GM18507 (cell line): ENCODE measurements around the gene LEKR1.
A peak's percentile ranks its signal among the peaks of the same experiment; 100 is the strongest.
"Not testable (repeated sequence)": the region's sequence is repeated elsewhere in the genome, so short reads cannot be mapped to it uniquely, and the experiment has no call there.

ENCODE experiments used
- DNase-seq: peaks from one replicate; pipeline ENCODE4 v3.0.0; 2011; ENCODE audit warnings: low read depth; ENCODE audit not compliant: insufficient read length; ENCODE audit errors: extremely low spot score
- FAIRE-seq: peaks from 2 replicates; lab custom pipeline; 2011; peaks lifted over from hg19 to GRCh38; lab: Jason Lieb, UNC

Gene LEKR1

GRCh38 chr3:156831006-156831405 is 4.9 kb downstream of the LEKR1 start:
- FAIRE-seq (no peak), DNase-seq (no peak)

GRCh38 chr3:156834435-156834834 is 8.3 kb downstream of the LEKR1 start:
- DNase-seq (no peak), FAIRE-seq (no peak)

GRCh38 chr3:156834962-156835535 is 8.9 kb downstream of the LEKR1 start:
- FAIRE-seq: peak; percentile 31

GRCh38 chr3:156836701-156837100 is 10.5 kb downstream of the LEKR1 start:
- FAIRE-seq: no peak

More at GRCh38 chr3:156834962-156835535, 8.9 kb downstream of the LEKR1 start:
- no peak for DNase-seq

GRCh38 chr3:156837115-156837514 is 11.0 kb downstream of the LEKR1 start:
- no peak for DNase-seq
- no peak for FAIRE-seq

More at GRCh38 chr3:156836701-156837100, 10.5 kb downstream of the LEKR1 start:
- DNase-seq: no peak

GRCh38 chr3:156838035-156838434 is 11.9 kb downstream of the LEKR1 start:
- no peak for FAIRE-seq

GRCh38 chr3:156840826-156841689 is 14.9 kb downstream of the LEKR1 start:
- no peak for DNase-seq
- no peak for FAIRE-seq

More at GRCh38 chr3:156838035-156838434, 11.9 kb downstream of the LEKR1 start:
- no peak for DNase-seq

- DNase-seq: no peak
- no peak for FAIRE-seq
Observed at GRCh38 chr3:156843071-156843808, 17.1 kb downstream of the LEKR1 start.

- FAIRE-seq (no peak), DNase-seq (no peak)
Observed at GRCh38 chr3:156847752-156848448, 21.7 kb downstream of the LEKR1 start.

GRCh38 chr3:156859578-156859977 is 33.4 kb downstream of the LEKR1 start:
- DNase-seq (no peak), FAIRE-seq (peak; percentile 80)

- no peak for DNase-seq
- FAIRE-seq: no peak
Observed at GRCh38 chr3:156860873-156861272, 34.7 kb downstream of the LEKR1 start.

GRCh38 chr3:156862338-156862737 is 36.2 kb downstream of the LEKR1 start:
- DNase-seq (no peak), FAIRE-seq (no peak)

- DNase-seq: no peak
- no peak for FAIRE-seq
Observed at GRCh38 chr3:156865732-156866131, 39.6 kb downstream of the LEKR1 start.

- FAIRE-seq: no peak
- no peak for DNase-seq
Observed at GRCh38 chr3:156867174-156867573, 41.0 kb downstream of the LEKR1 start.

GRCh38 chr3:156867920-156868319 is 41.8 kb downstream of the LEKR1 start:
- FAIRE-seq (no peak), DNase-seq (no peak)

GRCh38 chr3:156873906-156874305 is 47.8 kb downstream of the LEKR1 start:
- DNase-seq (no peak), FAIRE-seq (no peak)

- not testable (repeated sequence) for DNase-seq, FAIRE-seq
Observed at GRCh38 chr3:156879491-156879890, 53.3 kb downstream of the LEKR1 start.

GRCh38 chr3:156885761-156886160 is 59.6 kb downstream of the LEKR1 start:
- DNase-seq (no peak), FAIRE-seq (no peak)

- DNase-seq (no peak), FAIRE-seq (no peak)
Observed at GRCh38 chr3:156888176-156888575, 62.0 kb downstream of the LEKR1 start.

- DNase-seq: no peak
- FAIRE-seq: no peak
Observed at GRCh38 chr3:156888576-156888975, 62.4 kb downstream of the LEKR1 start.
